CD4-positive, alpha-beta T cell treated with Interleukin-12 subunit alpha and Interleukin-12 subunit beta, for 1 hour (primary cell): Measurements from ENCODE around the gene OR7G1.
A peak's percentile ranks its signal among the peaks of the same experiment; 100 is the strongest.

ENCODE experiments used
- DNase-seq: peaks from one replicate; pipeline ENCODE4 v3.0.0-alpha.2; 2020

OR7G1 gene, protein sequence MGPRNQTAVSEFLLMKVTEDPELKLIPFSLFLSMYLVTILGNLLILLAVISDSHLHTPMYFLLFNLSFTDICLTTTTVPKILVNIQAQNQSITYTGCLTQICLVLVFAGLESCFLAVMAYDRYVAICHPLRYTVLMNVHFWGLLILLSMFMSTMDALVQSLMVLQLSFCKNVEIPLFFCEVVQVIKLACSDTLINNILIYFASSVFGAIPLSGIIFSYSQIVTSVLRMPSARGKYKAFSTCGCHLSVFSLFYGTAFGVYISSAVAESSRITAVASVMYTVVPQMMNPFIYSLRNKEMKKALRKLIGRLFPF

DNA sequence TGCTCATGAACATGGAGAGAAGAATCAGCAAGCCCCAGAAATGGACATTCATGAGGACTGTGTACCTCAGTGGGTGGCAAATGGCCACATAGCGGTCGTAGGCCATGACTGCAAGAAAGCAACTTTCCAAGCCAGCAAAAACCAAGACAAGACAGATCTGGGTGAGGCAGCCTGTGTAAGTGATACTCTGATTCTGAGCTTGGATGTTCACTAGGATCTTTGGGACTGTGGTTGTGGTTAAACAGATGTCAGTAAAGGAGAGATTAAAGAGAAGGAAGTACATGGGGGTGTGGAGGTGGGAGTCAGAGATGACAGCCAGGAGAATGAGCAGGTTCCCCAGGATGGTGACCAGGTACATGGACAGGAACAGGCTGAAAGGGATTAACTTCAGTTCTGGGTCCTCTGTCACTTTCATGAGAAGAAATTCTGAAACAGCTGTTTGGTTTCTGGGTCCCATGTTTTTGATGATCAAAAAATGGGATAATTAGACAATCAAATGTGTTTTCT lies at the start of gene OR7G1:
Gene OR7G1, minus strand, starts transcription at position 457 of the 507 bp plus-strand sequence. Its CDS starts 0 bp downstream, at position 457.
- DNase-seq = no peak

DNA sequence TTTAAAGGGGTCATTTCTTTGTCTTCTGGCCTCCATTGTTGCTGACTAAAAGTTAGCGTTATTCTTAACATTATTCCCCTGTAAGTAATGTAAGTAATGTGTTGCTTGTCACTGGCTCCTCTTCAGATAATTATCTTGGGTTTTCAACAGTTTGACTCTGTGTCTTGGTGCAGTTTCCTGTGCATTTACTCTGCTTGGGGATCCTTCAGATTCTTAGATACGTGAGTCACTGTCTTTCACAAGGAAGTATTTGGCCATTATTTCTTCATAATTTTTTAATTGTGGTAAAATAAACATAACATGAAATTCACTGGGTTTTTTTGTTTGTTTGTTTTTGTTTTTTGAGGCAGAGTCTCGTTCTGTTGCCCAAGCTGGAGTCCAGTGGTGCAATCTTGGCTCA lies 49.7 kb upstream of the OR7G1 start:
- no peak for DNase-seq

DNA sequence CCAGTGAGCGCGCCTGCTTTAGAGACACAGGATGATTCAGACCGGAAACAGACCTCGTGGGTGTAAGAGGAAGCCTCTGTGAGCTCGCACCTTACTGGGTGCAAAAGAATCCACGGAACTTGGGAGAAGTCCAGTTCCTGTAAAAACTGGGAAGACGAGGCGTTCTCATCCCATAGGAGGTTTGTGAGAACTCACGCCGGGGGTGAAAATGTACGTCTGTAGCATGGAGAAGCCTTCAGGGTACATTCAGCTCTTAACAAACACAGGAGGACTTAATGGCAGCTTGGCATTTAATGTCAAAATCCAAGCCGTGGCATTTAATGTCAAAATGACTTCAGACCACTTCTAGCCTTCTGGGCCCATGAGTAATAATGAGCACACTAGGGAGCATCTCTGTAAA lies 45.9 kb upstream of the OR7G1 start:
- no peak for DNase-seq

DNA sequence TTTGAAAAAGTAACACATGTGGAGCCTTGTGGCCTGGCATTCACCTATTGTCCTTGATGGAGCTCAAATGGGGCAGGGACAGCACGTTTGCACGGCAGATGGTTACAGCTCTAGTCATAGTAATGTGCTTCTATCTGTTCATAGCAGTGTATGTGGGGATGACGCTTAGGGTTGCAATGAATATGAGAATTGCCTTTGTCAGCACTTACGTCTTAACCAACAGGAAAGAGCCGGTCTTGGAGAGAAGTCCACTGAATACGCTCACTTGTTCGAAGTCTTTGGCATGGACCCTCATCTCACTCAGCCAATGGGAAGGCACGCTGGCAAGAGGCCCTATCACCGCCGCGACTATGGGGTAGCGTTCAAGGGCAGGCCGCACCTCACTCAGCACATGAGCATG lies 44.3 kb upstream of the OR7G1 start:
- DNase-seq = no peak

DNA sequence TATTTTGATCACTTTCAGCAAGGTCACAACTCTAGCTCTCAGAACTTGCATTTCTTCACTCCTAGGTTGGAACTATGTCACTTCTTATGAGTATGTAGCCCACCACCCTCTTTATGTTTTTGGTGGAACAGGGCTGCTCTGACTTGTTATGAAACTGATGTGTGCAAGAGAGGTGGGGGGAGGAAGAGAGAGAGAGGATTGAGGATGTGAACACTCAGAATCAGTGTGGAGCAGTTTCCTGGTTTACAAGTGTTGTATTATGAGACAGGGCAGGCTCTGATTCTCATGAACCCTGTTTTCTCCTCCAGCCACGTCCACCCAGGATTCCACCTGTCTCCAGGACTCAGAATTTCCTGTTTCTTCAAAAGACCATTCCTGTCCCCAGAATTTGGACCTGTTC lies 40.7 kb upstream of the OR7G1 start:
- DNase-seq = no peak

DNA sequence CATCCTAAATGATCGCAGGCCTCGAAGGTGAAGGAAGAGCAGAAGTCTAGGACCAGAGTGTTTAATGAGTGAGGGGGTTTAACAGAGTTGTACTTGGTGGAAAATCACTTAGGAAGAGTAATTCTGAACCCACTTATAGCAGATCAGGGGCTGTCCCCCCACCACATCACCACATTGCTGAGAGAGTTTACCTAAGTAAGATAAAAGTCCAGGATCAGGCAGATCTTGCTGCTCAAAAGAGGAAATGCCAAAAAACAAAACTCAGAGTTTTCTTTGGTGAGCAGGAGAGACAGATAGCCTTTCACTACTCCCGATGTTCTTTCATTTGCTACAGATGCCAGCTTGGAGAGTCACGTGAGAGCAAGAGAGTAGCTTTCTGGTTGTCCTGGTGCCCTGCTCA lies 40.0 kb upstream of the OR7G1 start:
- DNase-seq = no peak

DNA sequence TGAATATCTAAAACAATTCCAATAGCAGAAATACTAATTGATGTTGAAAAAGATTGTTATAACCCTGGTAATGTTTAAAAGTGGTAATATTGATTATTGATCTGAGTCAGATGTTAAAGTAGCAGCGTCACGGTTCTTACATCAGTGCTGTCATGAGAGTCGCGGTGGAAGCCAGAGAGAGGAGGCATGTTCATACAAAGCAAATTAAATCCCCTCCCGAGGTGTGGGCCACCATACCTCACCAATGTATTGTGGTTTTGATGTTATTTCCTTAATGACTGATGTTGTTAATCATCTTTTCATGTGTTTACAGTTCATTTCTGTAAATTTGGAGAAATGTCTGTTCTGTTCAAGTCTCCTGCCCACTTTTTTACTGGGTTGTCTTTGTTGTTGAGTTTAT lies 35.8 kb upstream of the OR7G1 start:
- peak; percentile 10 for DNase-seq

DNA sequence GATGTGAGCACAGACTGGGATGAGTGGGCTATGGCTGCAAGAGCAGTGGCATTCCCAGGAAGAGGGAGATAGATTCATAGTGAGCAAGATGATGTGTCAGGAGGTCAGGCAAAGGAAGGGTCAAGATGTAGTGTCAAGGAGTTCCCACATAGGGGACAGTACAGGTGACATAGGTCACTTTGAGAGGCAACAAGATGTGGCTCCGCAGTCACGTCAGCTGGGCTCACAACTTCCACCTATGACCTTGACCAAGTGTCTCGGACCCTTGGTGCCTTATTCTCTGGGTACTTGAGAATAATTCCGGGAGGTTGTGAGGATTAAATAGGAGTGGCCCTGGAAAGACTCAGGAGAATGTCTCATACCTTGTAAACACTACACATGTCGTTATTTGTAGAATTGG lies 35.1 kb upstream of the OR7G1 start:
- DNase-seq = no peak

DNA sequence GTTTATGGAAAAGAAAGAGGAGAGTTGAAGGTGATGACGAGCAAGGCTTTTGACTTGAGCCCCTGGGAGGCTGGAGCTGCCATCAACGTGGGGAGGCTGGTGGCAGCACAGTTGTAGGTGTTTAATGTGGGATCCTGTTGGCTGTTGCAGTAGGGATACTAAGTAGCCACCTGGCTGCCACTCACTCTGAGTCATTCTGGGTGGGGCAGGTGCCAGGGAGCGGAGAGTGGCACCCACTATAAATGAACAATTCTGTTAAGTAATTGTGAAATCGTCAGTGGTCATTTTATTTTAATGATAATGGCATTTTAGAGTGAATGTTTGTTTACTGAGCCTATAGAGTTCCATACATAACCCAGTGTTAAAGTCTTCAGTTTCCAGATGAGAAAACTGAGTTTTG lies 34.4 kb upstream of the OR7G1 start:
- DNase-seq = no peak

DNA sequence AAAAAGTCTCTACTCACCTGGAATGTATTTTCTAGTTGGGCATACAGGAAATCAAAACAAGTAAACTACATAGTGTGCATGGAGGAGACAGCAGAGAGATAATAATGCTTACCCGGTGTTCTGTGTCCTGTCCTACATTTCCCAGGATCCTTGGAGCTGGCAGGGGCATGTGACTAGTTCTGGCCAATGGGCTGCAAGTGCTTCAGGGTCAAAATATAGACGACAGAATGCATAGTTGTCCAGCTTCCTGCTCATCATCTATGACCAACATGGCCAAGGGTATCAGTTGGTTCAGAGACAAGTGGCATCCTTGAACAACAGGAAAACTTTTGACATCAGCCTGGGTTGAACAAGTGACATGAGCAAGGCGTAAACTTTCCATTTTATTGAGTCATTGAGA lies 33.1 kb upstream of the OR7G1 start:
- no peak for DNase-seq

DNA sequence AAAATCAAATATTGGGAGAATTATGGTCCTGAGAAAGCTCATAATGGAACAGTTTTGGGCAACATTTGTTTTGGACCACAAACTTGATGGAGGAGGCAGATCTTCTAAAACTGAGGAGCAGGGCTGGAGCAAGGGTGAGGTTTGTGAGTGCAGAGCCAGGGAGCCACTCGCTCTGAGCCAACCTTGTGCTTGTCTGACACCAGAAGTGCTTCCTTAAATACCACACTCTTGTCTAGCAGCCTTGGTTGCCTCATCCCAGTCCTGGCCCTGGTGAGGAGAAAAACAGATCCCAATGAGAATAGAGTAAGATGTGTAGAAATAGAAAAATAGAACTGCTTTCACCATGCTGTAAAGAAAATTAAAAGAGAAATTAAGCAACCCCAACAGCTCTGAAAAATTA lies 31.3 kb upstream of the OR7G1 start:
- DNase-seq = no peak

DNA sequence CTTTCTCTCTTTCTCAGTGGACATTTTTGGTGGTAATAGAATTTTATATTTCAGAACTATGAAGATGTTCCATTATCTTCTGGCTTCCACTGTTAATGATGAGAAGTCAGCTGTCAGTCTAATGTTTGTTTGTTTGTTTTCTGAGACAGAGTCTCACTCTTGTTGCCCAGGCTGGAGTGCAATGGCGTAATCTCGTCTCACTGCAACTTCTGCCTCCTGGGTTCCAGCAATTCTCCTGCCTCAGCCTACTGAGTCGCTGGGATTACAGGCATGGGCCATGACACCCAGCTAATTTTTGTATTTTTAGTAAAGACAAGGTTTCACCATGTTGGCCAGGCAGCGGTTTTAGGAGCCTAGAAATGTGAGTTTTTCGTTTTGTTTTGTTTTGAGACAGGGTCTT lies 29.4 kb upstream of the OR7G1 start:
- DNase-seq = no peak

DNA sequence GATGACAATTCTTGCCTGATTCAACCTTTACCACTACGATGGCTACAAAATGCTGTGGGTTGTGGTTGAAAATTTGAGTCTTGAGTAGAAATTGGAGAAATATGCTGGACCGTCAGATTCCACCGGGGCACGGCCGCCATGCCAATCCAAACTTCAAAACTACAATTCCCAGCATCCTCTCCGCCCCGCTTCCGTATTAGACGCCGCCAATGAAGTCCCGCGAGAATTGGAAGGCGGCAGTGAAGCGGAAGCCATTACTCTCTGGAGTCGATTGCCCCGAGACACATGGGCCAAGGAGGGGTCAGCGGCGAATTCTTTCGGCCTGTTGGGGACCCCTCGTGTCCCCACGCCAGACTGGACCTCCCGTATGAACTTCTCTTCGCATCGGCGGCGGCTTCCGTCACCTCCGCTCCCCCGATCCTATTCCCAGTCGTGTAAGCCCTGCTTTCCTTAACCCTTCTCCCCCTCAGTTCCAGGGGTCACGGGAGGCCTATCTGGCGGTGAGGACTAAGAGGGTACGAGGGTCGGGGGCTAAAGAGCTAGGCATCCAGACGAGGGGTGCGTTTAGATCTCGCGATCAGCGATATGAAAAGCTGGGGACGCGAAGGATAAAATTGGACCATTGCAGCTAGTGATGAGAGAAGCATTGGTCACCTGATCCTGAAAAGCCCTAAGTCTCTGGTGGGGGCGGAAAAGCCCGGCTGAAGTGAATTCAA lies 24.8 kb upstream of the OR7G1 start, which contains the start of gene ZNF317:
Gene ZNF317, plus strand, starts transcription at position 239 of the 716 bp plus-strand sequence. CDS start 15,620 bp downstream, outside the sequence.
- DNase-seq = peak; percentile 92

DNA sequence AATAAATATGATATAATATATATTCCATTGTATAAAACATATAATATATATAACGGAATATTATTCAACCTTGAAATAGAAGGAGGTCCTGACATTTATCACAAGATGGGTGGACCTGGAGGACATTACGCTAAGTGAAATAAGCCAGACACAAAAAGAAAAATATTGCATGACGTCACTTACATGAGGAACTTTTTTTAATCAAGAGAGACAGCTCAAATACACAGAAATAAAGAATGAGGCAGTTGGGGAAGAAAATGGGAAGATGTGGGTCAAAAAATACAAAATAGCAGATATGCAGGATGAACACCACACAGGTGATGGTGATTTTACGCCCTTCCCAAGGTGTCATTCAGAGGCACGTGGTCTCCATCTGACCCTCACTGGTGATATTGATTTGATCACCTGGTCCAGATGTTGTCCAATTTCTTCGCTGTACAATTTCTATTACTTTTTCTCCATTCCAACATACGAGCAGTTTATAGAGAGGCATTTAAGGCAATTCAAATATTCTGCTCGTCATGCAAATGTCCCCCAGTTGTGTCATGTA lies 24.1 kb upstream of the OR7G1 start:
- DNase-seq = no peak

DNA sequence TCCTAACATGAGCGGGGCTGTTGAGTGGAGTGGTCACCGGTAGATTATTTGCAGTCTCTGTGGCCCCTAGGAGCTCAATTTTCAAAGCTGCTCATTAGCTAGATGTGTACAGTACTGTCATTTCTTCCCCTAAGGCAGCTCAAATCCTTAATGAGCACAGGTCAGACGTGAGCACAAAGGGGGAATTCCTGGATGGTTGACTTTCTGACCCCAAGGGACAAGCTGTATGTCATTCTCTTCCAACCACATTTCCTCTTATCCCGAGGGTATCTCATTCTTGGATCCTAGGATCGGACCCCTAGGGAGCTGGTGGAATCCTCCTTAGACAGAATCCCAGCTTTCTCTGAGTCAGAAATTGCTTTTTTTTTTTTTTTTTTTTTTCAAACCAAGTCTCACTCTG lies 16.9 kb upstream of the OR7G1 start:
- no peak for DNase-seq

DNA sequence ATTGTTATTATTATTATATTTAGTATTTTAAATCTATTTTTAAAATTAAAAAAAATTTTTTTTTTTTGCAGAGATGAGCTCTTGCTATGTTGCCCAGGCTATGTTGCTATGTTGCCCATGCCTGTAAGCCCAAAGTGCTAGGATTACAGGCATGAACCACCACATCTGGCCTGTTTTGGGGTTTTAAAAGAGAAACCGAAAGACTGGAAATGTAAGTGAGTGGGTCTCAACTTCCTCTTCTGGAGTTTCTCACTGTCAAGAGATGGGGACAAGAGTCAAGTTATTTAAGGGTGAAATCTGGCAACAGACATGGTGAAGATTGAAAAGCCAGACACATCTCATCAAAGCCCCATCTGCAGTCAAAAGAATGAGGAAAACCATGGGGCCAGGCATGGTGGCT lies 15.4 kb upstream of the OR7G1 start:
- no peak for DNase-seq

DNA sequence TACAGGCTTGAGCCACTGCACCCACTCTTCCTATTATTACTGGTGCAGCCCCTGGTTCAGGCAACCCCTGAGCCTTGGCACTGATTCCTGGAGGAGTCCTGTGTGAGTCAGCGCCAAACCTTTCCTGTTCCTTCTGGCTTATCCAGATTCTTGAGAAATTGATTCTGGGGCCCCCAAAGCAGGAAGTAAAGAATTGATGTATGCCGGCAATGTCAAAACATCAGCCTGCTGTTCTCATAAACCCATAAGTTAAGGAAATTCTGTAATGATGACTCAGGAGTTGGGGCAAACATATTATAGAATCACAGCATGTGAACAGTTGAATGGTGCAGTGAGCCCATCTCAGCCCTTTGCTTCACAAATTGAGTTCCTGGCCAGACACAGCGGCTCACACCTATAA lies 12.6 kb upstream of the OR7G1 start:
- DNase-seq = no peak

DNA sequence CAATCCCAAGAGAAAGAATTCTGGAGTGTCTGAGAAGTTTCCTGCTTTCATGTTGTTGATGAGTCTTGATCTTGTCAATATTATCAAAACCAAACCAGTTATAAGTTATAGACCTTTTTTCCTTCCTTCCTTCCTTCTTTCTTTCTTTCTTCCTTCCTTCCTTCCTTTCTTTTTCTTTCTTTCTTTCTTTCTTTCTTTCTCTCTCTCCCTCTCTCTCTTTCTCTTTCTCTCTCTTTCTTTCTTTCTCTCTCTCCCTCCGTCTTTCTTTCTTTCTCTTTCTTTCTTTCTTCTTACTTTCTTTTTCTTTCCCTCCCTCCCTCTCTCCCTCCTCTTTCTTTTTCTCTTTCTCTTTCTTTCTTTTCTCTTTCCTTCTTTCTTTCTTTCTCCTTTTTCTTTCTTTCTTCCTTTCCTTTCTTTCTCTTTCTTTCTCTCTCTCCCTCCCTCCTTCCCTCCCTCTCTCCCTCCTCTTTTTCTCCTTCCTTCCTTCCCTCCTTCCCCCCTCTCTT lies 11.4 kb upstream of the OR7G1 start, which contains the start of gene OR7G3:
Gene OR7G3, minus strand, starts transcription at position 51 of the 506 bp plus-strand sequence. Its CDS starts 0 bp downstream, at position 51.
- no peak for DNase-seq

DNA sequence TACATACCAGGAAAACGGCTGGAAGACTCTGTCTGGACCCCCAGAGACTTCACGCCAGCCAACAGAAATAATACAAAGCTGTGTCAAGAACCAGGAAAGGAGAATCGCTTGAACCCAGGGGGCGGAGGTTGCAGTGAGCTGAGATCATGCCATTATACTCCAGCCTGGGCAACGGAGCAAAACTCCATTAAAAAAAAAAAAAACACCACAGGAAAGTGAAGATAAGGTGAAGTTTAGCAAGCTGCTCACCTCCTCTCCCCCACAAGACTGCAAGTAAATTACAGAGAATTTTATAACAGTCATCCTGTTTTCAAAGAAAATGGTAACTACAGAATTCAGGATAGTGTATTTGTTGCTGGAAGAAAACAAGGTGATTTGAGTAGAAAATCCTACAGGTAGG lies 984 bp upstream of the OR7G1 start:
- DNase-seq = no peak

DNA sequence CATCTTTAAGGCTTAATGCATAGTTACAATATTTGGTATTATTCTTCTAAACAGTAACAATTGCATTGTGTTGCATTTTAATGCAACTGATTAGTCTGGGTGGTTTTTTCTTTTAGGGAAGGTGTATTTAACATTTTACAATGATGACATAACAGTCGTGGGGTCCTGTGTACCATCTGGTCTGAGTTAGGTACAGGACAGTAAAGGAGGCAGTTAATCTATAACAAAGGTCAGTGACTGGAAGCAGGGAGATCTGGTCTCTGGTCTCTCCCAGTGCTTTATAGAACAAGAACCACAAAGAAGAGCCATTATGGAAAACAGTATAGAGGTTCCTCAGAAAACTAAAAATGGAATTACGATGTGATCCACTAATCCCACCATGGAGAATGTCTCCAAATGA lies 5.6 kb downstream of the OR7G1 start:
- DNase-seq = no peak

DNA sequence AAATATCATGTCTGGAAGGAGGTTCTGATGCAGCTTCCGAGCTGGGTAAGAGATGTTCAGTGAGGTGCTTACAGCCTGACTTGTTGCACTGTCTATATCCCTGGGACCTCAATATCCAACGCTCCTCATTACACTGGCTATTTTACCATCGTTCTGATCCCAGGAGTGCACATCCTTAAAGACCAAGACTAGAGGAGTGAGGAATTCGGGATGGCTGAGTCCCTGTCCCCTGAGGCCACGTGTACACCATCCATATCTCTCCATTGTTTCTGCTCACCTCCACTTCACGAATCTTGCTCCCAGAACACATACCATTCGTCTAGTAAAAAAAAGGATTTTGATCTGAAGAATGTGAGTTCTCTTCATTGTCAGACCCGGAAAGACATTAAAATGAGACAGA lies 8.2 kb downstream of the OR7G1 start, which contains the start of gene OR7G2:
Gene OR7G2, minus strand, starts transcription at position 101 of the 400 bp plus-strand sequence. CDS start 4,232 bp downstream, outside the sequence.
- DNase-seq = no peak

DNA sequence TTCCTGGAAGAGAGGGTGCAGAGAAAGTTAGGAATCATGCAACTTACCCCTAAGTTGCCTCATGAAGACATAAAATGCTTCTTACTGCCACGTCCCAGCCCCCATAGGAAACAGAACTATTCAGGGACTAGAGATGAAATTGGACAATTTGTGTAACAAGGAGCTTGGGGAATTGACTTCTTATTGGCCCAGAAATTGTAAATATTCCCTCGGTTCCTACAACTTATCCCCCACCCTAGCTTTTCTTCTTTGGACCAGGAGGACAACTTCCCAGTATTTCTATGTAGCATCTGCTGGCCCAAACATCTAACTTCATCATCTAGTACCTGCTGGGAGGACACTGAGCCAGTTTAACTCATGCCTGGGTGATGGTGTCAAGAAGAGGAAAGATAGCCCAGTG lies 28.8 kb downstream of the OR7G1 start, which contains the start of gene OR1M1:
Gene OR1M1, plus strand, starts transcription at position 301 of the 400 bp plus-strand sequence. CDS start 6,184 bp downstream, outside the sequence.
- no peak for DNase-seq

DNA sequence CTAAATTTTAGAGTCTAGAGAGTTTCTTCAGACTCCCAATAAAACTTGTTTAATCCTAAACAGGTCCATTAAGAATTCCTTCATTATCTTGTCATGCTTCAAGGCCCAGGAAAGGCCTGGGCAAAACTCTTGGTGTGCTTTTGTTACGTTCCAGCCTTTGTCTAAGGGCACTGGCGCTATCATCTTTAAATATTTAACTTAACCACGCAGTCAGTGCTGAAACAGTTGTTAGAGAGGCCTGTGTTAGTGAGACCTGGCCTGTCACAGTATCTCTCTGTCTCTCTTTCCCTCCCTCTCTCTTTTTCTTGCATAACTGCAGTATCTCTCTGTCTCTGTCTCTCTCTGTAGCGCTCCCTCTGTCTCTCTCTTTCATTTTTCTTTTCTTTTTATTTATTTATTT lies 36.9 kb downstream of the OR7G1 start:
- no peak for DNase-seq
